ENCODE results near the gene SH3GL1.

Gene SH3GL1

DNA sequence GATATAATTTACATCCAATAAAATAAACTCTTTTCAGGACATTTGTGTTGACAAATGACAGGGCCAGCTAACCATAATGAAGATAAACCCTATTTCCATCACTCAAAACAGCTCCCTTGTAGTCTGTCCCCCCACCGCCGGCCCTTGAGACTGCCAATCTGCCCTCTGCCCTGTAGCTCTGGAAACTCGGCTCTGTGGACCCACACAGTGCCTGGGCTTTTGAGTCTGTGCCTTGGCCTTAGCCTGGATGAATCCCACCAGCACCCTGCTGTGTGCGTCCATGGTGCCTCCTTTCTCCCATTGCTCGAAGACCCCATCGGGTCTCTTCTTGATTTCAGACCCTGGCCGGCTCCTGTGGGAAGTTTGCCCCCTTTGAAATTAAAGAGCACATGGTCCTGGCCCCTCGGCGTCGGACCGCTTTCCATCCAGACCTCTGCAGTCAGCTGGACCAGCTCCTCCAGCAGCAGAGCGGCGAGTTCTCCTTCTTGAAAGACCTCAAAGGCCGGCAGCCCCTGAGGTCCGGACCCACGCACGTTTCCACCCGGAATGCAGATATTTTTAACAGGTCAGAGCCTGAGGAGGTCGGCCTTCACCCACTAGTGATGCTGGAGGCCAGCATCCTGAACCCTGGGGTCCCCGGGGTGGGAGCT lies 28.1 kb upstream of the SH3GL1 start:
- peaks cover 30% of the 10 kb centered on the region for H3K36me3 ChIP-seq (replicated peaks; ENCODE audit: insufficient read depth, low read length)
- H3K4me1 ChIP-seq (ENCODE audit: low read length) = peaks cover 9% of the 10 kb centered on the region
- H3K4me3 ChIP-seq (ENCODE audit: low read length) = no peak overlapping the region
- no peaks in the 10 kb centered on the region for H3K27me3 ChIP-seq (replicated peaks; ENCODE audit: insufficient read depth, low read length)
- no peak overlapping the region for H3K4me2 ChIP-seq (ENCODE audit: low read depth, low read length)
- H3K9me3 ChIP-seq (replicated peaks; ENCODE audit: insufficient read depth, low read length) = no peaks in the 10 kb centered on the region
- H3K9me2 ChIP-seq (replicated peaks; ENCODE audit: insufficient read depth, low read length) = no peaks in the 10 kb centered on the region
- H3K79me2 ChIP-seq (ENCODE audit: low read length) = peaks cover 26% of the 10 kb centered on the region; the same call in 1 of the 2 replicates
- H4K20me1 ChIP-seq (ENCODE audit: insufficient read depth, low read length) = peaks cover 6% of the 10 kb centered on the region
- H3F3A ChIP-seq (ENCODE audit: insufficient read depth, low read length) = peaks cover 6% of the 10 kb centered on the region
- H3K27ac ChIP-seq (ENCODE audit: low read length) = no peak overlapping the region
- no peak for DNase-seq
- TF ChIP-seq, protein P1, sequence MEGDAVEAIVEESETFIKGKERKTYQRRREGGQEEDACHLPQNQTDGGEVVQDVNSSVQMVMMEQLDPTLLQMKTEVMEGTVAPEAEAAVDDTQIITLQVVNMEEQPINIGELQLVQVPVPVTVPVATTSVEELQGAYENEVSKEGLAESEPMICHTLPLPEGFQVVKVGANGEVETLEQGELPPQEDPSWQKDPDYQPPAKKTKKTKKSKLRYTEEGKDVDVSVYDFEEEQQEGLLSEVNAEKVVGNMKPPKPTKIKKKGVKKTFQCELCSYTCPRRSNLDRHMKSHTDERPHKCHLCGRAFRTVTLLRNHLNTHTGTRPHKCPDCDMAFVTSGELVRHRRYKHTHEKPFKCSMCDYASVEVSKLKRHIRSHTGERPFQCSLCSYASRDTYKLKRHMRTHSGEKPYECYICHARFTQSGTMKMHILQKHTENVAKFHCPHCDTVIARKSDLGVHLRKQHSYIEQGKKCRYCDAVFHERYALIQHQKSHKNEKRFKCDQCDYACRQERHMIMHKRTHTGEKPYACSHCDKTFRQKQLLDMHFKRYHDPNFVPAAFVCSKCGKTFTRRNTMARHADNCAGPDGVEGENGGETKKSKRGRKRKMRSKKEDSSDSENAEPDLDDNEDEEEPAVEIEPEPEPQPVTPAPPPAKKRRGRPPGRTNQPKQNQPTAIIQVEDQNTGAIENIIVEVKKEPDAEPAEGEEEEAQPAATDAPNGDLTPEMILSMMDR (IDR thresholded peaks at IDR 0.05; ENCODE audit: low read length) = no peak
- TF ChIP-seq EZH2 (optimal IDR thresholded peaks at IDR 0.05; ENCODE audit: low read depth, low read length) (no peak), EZH2phosphoT487 (IDR thresholded peaks at IDR 0.05; ENCODE audit: low read length) (no peak)
- H2AFZ ChIP-seq (ENCODE audit: low read length) = no peak overlapping the region
- H3K9ac ChIP-seq (ENCODE audit: low read length) = no peak overlapping the region

DNA sequence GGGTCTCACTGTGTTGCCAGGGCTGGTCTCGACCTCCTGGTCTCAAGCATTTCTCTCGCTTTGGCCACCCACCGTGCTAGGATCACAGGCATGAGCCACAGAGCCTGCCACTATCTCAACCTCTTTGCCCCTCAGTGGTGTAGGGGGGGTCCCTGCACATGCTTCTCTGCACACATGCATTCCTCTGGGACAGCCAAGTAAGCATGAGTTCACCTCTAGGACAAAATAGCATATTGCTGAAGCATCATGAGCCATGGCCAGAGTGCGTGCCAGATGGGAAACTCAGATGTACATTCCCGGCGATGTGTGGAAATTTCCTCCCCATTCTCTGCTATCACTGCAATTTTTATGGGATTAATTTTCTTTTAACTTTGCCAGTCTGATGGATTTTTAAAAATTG lies 25.2 kb upstream of the SH3GL1 start:
- Histone ChIP-seq H4K20me1 (ENCODE audit: insufficient read depth, low read length) (peaks cover 19% of the 10 kb centered on the region), H3K27me3 (replicated peaks; ENCODE audit: insufficient read depth, low read length) (no peaks in the 10 kb centered on the region), H3K36me3 (replicated peaks; ENCODE audit: insufficient read depth, low read length) (peaks cover 14% of the 10 kb centered on the region), H3F3A (ENCODE audit: insufficient read depth, low read length) (peaks cover 18% of the 10 kb centered on the region), H3K4me3 (ENCODE audit: low read length) (no peak overlapping the region), H3K27ac (ENCODE audit: low read length) (no peak overlapping the region), H3K9me3 (replicated peaks; ENCODE audit: insufficient read depth, low read length) (no peaks in the 10 kb centered on the region), H3K4me2 (ENCODE audit: low read depth, low read length) (no peak overlapping the region), H3K9ac (ENCODE audit: low read length) (no peak overlapping the region), H3K79me2 (ENCODE audit: low read length) (peaks cover 31% of the 10 kb centered on the region), H3K9me2 (replicated peaks; ENCODE audit: insufficient read depth, low read length) (no peaks in the 10 kb centered on the region), H2AFZ (ENCODE audit: low read length) (no peak overlapping the region), H3K4me1 (ENCODE audit: low read length) (peaks cover 22% of the 10 kb centered on the region)
- TF ChIP-seq EZH2 (optimal IDR thresholded peaks at IDR 0.05; ENCODE audit: low read depth, low read length) = no peak
- TF ChIP-seq, protein P1 (IDR thresholded peaks at IDR 0.05; ENCODE audit: low read length) = no peak
- no peak for TF ChIP-seq EZH2phosphoT487 (IDR thresholded peaks at IDR 0.05; ENCODE audit: low read length)
- DNase-seq = no peak

DNA sequence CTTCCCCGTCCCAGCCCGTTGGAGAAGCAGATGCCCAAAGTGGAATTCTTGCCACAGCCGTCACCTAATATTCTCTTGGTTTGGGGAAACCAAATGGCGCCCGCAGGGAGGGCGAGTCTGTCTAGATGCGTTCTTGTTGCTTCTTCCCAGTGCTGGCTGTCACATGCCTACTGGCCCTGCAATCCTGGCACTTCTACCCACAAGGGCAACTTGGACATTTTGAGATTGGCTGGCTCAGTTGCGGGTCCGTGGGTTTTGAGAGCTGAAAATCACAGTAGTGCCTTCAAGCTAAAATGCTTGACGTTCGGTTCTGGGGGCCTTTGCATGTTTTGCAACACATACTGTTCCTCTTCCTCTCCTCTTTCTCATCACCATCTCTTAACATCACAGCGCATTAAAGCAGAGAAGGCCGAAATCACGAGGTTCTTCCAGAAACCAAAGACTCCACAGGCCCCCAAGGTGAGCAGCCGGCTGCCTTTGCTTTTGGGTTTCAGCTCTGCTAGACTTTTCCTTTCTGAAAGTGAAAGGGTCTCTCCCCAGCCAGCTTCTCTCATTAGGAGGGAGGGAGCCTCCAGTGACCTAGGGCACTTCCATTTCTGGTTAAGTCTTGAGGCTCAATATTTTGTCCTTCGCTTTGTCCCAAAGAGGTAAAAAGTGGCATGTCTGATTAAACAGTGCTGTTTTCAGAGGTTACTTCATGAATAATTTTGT lies 23.2 kb upstream of the SH3GL1 start:
- peak overlapping the region; percentile 30; the same call in 1 of the 2 replicates for H3K4me2 ChIP-seq (ENCODE audit: low read depth, low read length)
- H3K9me2 ChIP-seq (replicated peaks; ENCODE audit: insufficient read depth, low read length) = no peaks in the 10 kb centered on the region
- no peak overlapping the region for H3K4me3 ChIP-seq (ENCODE audit: low read length)
- no peak for TF ChIP-seq EZH2 (optimal IDR thresholded peaks at IDR 0.05; ENCODE audit: low read depth, low read length)
- TF ChIP-seq EZH2phosphoT487 (IDR thresholded peaks at IDR 0.05; ENCODE audit: low read length) = no peak
- TF ChIP-seq, protein P1 (IDR thresholded peaks at IDR 0.05; ENCODE audit: low read length) = no peak
- H3F3A ChIP-seq (ENCODE audit: insufficient read depth, low read length) = peaks cover 18% of the 10 kb centered on the region
- no peaks in the 10 kb centered on the region for H3K9me3 ChIP-seq (replicated peaks; ENCODE audit: insufficient read depth, low read length)
- no peak overlapping the region for H2AFZ ChIP-seq (ENCODE audit: low read length)
- H3K36me3 ChIP-seq (replicated peaks; ENCODE audit: insufficient read depth, low read length) = peaks cover 9% of the 10 kb centered on the region
- H3K79me2 ChIP-seq (ENCODE audit: low read length) = peaks cover 37% of the 10 kb centered on the region
- H3K4me1 ChIP-seq (ENCODE audit: low read length) = peaks cover 22% of the 10 kb centered on the region
- H3K27ac ChIP-seq (ENCODE audit: low read length) = peak overlapping the region; percentile 5; the same call in 1 of the 2 replicates
- no peaks in the 10 kb centered on the region for H3K27me3 ChIP-seq (replicated peaks; ENCODE audit: insufficient read depth, low read length)
- H3K9ac ChIP-seq (ENCODE audit: low read length) = no peak overlapping the region
- peak; percentile 80 for DNase-seq
- H4K20me1 ChIP-seq (ENCODE audit: insufficient read depth, low read length) = peaks cover 21% of the 10 kb centered on the region
